ENCODE data around the gene MX2.
"Not testable (repeated sequence)": the region's sequence is repeated elsewhere in the genome, so short reads cannot be mapped to it uniquely, and the experiment has no call there.

DNA sequence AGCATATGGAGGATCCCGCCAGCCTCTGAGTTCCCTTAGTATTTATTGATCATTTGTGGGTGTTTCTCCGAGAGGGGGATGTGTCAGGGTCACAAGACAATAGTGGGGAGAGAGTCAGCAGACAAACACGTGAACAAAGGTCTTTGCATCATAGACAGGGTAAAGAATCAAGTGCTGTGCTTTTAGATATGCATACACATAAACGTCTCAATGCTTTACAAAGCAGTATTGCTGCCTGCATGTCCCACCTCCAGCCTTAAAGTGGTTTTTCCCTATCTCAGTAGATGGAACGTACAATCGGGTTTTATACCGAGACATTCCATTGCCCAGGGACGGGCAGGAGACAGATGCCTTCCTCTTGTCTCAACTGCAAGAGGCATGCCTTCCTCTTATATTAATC, 59.2 kb downstream of the MX2 start:
- TF ChIP-seq, protein P1, sequence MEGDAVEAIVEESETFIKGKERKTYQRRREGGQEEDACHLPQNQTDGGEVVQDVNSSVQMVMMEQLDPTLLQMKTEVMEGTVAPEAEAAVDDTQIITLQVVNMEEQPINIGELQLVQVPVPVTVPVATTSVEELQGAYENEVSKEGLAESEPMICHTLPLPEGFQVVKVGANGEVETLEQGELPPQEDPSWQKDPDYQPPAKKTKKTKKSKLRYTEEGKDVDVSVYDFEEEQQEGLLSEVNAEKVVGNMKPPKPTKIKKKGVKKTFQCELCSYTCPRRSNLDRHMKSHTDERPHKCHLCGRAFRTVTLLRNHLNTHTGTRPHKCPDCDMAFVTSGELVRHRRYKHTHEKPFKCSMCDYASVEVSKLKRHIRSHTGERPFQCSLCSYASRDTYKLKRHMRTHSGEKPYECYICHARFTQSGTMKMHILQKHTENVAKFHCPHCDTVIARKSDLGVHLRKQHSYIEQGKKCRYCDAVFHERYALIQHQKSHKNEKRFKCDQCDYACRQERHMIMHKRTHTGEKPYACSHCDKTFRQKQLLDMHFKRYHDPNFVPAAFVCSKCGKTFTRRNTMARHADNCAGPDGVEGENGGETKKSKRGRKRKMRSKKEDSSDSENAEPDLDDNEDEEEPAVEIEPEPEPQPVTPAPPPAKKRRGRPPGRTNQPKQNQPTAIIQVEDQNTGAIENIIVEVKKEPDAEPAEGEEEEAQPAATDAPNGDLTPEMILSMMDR (IDR thresholded peaks at IDR 0.05): not testable (repeated sequence)
- TF ChIP-seq SIN3A (IDR thresholded peaks at IDR 0.05; ENCODE audit: borderline replicate concordance, insufficient read depth, low read depth, low read length); TCF7L2 (IDR thresholded peaks at IDR 0.05; ENCODE audit: low read depth, low read length): not testable (repeated sequence)
